ENCODE measurements around the gene KCNJ12.

Gene KCNJ12

DNA sequence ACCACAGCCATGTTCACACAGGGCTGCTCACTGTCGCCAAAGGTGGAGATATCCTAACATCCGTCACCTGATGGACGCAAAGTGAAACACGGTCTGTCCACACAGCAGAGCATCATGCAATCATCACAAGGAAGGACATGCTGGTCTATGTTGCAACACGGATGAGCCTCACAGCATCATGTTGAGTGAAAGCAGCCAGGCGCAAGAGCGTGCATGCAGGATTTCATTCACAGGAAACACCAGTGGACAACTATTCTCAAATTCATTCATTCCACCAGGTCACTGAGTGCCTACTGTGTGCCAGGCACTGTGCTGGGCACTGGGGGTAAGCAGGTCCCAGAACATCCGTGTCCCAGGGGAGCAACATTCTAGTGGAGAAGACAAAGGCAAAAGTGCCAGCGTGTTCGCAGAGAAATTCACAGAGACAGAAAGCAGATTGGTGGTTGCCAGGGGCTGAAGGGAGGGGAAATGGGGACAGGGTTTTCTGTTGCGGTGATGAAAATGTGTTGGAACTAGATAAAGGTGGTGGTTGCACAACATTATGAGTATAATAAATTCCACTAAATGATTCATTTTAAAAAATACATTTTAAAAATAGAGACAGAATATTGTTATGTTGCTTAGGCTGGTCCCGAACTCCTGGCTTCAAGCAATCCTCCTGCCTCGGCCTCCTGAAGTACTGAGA lies 22.7 kb upstream of the KCNJ12 start:
- H3K27ac ChIP-seq = no peak overlapping the region
- TF ChIP-seq, protein P1, sequence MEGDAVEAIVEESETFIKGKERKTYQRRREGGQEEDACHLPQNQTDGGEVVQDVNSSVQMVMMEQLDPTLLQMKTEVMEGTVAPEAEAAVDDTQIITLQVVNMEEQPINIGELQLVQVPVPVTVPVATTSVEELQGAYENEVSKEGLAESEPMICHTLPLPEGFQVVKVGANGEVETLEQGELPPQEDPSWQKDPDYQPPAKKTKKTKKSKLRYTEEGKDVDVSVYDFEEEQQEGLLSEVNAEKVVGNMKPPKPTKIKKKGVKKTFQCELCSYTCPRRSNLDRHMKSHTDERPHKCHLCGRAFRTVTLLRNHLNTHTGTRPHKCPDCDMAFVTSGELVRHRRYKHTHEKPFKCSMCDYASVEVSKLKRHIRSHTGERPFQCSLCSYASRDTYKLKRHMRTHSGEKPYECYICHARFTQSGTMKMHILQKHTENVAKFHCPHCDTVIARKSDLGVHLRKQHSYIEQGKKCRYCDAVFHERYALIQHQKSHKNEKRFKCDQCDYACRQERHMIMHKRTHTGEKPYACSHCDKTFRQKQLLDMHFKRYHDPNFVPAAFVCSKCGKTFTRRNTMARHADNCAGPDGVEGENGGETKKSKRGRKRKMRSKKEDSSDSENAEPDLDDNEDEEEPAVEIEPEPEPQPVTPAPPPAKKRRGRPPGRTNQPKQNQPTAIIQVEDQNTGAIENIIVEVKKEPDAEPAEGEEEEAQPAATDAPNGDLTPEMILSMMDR (IDR thresholded peaks at IDR 0.05) = no peak
- TF ChIP-seq ZFX (IDR thresholded peaks at IDR 0.05; ENCODE audit: borderline replicate concordance) = no peak

DNA sequence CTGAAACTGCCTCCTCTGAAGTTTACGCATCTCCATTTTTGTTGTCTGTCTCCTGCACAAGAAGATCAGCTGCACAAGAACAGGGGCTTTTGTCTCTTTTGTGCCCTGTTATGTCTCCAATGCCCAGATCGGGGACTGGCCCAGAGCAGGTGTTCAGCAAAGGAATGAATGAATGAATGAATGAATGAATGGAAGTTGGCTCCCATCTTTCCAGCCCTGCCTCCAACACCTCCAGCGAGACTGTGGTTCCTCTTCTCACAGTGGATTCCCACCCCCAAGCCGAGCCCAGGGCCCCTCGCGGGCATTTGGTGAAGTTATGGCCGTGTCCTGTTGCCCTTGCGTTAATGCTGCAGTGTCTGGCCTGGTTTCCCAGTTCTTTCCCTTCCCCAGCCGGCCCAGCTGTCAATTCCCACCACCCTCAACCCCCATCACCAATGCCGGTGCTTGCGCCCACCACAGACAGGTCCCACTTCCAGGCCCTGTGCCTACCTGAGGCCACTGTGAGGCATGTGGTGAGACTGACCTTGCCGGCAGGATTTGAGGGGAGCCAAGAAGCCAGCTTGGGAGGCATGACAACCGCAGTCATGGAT lies 21.3 kb upstream of the KCNJ12 start:
- TF ChIP-seq, protein P1 (IDR thresholded peaks at IDR 0.05) = no peak
- no peak for TF ChIP-seq ZFX (IDR thresholded peaks at IDR 0.05; ENCODE audit: borderline replicate concordance)
- no peak overlapping the region for H3K27ac ChIP-seq

DNA sequence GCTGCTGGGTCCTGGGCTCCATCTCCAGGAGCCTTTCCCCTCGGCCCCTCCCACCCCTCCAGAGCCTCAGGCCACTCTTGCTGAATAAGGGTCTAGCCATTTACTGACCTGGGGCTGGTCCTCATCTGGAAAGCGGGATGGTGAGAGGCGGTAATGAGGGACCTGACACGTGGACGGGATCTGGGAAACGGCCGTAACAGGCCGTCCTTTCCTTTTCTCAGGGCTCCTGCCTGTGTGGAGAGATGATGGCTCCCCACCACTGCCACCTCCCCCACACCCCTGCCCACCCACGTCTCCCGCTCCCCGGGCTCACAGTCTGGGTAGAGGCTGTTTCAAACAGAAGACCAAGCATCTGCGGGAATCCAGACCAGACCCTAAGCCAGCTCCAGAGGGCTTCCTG lies 20.6 kb upstream of the KCNJ12 start:
- no peak overlapping the region for H3K27ac ChIP-seq
- TF ChIP-seq, protein P1 (IDR thresholded peaks at IDR 0.05) = no peak

DNA sequence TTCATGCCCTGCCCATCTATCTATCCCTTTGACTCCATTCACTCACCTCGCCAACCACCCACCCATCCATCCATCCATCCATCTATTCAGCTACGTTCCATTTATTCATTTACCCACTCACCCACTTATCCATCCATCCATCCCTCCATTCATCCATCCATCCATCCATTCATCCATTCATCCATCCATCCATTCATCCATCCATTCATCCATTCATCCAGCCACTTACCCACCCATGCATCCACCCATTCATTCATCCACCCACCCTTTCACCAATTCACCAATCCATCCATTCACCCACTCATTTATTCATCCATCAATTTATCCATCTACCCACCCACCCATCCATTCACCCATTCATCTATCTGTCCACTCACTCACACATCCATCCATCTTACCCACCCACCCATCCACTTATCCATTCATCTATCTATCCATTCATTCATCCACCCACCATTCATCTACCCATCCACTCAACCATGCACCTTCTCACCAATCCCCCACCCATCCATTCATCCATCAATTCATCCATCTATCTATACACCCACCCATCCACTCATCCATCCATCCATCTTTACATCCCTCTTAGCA lies 19.5 kb upstream of the KCNJ12 start:
- no peak overlapping the region for H3K27ac ChIP-seq
- TF ChIP-seq ZFX (IDR thresholded peaks at IDR 0.05; ENCODE audit: borderline replicate concordance) = no peak
- TF ChIP-seq, protein P1 (IDR thresholded peaks at IDR 0.05) = no peak

DNA sequence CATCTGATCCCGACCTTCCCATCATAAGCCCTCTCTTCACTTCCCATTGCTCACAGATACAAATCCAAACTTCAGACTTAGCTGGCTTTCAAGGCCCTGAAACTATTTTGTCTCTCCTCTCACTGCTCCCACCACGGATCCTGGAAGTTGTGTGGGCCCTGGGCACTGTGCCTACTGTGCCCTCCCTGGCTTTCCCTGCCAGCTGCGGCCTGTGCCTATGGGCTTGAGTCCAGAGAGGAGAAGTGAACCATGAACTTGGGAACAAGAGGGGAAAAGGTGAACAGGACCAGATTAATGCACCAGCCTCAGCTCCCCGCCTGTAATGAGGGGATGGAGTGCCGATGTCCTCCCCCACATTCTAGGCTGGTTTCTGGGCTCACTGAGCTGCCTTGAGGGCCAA lies 18.9 kb upstream of the KCNJ12 start:
- TF ChIP-seq, protein P1 (IDR thresholded peaks at IDR 0.05) = no peak
- no peak for TF ChIP-seq ZFX (IDR thresholded peaks at IDR 0.05; ENCODE audit: borderline replicate concordance)
- no peak overlapping the region for H3K27ac ChIP-seq

DNA sequence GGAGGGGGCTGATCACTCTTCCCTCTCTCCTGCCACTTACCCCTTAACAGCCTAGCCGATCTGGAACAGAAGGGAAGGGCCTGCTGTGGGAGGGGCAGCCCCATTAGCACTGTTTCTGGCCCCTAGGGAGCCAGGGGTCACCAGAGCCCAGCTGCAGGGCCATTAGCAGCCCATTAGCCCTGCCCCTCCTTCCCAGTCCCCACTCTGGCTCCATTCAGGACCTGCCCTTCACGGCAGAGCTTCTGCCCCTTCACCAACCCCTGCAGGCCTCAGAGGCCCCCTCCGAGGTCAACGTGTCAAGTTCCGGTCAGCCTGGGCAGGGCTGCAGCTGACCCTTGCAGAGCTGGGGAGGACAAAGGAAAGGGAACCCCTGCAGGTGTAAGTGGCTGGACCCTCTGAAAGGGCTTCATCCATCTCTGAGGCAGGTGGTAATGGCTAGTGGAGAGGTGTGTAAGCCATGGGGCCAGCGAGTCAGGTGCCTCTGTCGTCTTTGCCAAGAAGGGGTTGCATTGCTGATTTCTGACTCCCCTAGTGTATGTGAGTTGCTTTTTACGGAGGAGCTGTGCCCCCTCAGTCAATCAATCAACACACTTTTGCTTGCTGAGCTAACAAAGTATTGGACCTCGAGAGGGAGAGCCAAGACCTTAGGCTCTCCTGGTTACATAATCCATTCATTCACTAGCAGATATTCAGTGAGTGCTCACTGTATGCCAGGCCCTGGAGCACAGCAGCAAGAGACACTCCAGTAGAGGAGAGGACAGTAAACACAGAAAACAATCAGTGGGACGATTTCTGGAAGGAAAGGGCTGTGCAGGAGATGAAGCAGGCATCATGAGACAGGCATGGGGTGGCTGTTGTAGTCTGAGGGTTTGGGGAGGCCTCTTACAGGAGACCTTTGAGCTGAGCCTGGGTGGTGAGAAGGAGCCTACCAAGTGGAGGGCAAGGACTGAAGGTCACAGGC lies 18.2 kb upstream of the KCNJ12 start:
- H3K27ac ChIP-seq = no peak overlapping the region
- TF ChIP-seq ZFX (IDR thresholded peaks at IDR 0.05; ENCODE audit: borderline replicate concordance) = no peak
- TF ChIP-seq, protein P1 (IDR thresholded peaks at IDR 0.05) = no peak

All from 22Rv1 (cell line).